ENCODE measurements around the gene KCNAB1.

Gene KCNAB1

GRCh38 chr3:156305672-156306071 lies 185.3 kb downstream of the KCNAB1 start:
- in situ Hi-C loops (cut with MboI; ENCODE audit: low sequenced_read_pairs) = no loop called here

DNA sequence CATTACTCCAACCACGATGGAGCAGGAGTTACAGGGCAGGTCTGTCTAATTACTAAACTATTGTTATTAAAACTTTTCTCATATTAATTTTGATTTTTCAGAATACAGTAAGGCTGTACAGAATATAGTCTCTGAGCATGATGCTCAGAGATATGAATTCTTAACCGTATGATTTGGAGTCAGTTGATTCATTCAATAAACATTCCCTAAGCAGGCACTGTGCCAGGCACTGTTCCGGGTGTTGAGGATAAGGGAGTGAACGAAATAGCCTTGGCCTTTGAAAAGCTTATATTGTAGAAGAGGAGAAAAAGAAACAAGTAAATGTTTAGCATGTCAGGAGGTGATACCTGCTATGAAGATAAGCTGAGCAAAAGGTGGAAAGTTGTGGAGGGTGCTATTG lies 187.3 kb downstream of the KCNAB1 start:
- in situ Hi-C loops (cut with MboI; ENCODE audit: low sequenced_read_pairs) = no loop called here

DNA sequence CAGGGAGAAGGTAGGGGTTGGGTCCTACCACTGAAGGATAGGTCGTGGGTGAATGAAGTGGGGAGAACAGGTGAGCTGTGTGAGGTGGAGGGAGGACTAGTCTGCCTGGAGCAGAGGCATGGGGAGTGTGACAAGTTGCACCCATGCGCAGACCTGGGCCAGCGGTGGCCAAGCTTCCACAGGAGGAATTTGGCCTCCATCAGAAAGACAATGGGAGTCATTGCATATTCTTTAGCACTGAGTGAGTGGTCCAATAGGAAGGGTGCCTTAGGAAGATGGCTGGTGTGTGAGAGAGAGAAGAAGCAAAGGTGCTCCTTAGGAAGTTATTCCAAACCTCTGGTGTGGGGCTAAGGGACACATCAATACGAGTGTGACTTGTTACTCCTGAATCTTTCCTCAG lies 191.1 kb downstream of the KCNAB1 start:
- in situ Hi-C loops (cut with MboI; ENCODE audit: low sequenced_read_pairs) = no loop called here

DNA sequence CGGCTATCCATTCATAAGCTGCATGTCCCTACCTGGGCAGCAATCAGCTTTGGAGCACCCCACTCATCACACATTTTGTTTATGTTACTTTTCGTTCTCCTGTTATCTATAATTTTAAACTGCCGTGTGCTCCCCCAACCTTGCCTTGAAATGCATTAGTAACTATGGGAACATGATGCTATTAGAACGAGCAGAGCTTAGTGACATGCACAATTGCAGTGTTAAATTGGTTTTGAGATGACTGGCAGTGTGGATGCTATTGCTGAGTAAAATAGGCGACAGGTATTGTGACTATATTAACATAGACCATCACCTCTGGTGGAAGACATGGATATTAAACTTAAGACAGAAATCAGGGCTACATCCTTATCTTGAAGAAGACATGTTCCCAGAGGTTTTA lies 191.6 kb downstream of the KCNAB1 start:
- in situ Hi-C loops (cut with MboI; ENCODE audit: low sequenced_read_pairs) = no loop called here

- in situ Hi-C loops (cut with MboI; ENCODE audit: low sequenced_read_pairs) = no loop called here
These were observed 195.7 kb downstream of the KCNAB1 start for GRCh38 chr3:156316076-156316475.

DNA sequence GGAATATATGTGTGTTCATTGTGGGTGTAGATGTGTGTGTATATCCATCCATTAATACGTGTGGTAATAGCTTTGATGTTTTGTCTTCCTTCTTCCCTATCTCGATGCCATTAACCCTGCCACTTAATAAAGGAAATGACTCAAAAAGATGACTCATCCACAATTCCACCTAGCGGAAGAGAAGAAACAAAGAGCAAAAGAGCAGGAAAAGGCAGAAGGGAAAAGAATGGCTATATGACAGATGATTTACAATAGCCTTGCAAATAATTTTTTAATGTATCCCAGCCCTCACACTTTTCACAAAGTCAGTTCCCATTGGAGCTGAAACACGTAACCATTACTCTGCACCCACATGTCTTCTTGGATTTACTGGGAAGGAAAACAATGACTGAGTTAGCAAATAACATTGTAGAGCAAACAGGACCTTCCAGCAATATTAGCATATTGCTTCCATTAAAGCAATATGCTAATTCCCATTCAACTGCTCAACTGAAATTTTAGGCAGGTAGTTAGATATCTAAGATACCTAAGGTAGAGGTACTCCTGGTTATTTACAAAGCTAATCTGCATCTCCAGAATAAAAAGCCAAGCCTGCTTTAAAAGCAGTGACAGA lies 197.2 kb downstream of the KCNAB1 start:
- in situ Hi-C loops (cut with MboI; ENCODE audit: low sequenced_read_pairs) = no loop called here

- in situ Hi-C loops (cut with MboI; ENCODE audit: low sequenced_read_pairs) = no loop called here
These were observed 201.6 kb downstream of the KCNAB1 start for GRCh38 chr3:156321945-156322344.

DNA sequence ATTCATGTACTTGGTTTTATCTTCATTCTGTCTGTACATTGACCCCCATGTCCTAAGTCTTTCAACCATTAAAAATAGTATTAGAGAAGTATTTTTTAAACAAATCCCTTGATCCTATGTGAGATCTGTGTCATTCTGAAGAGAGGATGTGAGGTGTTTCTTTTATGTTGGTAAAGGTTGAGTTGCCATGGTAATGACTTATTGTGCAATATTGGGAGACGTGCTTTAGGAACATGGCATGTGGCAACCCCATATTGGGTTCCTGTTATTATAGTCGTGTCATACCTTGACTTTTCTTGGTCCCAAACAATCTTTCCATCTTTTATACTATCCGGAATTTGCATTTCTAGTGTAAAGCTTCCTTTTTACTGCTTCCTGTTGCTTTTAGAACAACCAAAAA lies 203.1 kb downstream of the KCNAB1 start:
- in situ Hi-C loops (cut with MboI; ENCODE audit: low sequenced_read_pairs) = no loop called here

DNA sequence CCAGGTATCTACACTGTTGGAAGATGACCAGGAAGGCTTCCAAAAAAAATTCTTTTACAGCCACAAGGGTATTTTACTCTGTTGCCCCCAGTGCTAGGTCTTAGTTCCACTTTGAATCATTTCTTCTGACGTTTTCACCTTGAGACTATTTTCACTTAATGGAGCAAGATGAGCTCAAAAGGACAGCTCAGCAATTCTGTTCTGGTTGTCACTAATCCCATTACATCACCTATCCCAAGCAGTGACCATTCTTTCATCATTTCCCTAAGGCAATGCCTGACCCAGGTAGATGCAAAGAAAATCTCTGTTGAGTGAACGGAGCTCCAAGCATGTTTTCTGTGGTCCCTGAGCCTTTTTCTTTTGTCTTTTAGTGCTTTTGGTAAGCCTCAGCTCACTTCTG lies 210.0 kb downstream of the KCNAB1 start:
- in situ Hi-C loops (cut with MboI; ENCODE audit: low sequenced_read_pairs) = no loop called here

GRCh38 chr3:156332304-156332703 lies 211.9 kb downstream of the KCNAB1 start:
- in situ Hi-C loops (cut with MboI; ENCODE audit: low sequenced_read_pairs) = no loop called here

GRCh38 chr3:156334841-156335545 lies 214.6 kb downstream of the KCNAB1 start:
- in situ Hi-C loops (cut with MboI; ENCODE audit: low sequenced_read_pairs) = no loop called here

DNA sequence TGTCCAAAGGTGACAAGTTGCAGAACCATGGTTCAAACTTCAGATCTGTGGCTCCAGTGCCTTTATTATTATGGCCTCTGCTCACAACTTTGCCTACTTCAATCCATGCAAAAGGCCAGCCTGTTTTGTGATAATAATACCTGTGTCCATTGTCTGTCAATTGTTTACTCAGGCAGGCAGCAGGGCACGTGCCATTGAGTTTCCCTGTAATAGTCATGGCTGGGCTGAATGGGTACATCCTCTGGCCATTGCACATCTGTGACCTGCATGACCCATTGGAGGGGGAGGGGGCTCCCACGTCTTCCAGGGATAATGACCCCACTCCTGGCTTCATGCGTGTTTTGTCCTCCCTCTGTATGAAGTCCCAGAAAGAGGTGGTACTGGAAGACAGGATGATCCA lies 219.1 kb downstream of the KCNAB1 start:
- in situ Hi-C loops (cut with MboI; ENCODE audit: low sequenced_read_pairs) = no loop called here

- in situ Hi-C loops (cut with MboI; ENCODE audit: low sequenced_read_pairs) = no loop called here
These were observed 221.0 kb downstream of the KCNAB1 start for GRCh38 chr3:156341332-156341731.

GRCh38 chr3:156341831-156342416 lies 221.5 kb downstream of the KCNAB1 start:
- in situ Hi-C loops (cut with MboI; ENCODE audit: low sequenced_read_pairs) = no loop called here

DNA sequence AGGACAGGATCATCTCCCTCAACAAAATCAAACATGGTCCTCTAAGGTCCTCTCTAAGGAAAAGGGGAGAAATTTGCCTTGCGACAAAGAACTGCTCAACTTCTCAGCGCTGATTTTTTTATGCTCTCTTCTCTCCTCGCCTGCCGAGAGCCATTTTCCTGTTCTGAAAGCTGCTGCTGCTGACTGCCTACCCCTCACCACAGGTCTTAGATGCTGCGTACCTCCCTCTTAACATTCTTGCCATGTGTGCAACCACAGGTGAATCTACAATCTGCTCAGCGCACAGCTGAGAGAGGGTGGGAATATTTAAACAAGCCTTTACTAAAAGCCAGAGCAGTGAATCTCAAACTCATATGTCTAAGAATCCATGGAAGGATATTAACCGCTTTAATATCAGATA lies 223.8 kb downstream of the KCNAB1 start:
- in situ Hi-C loops (cut with MboI; ENCODE audit: low sequenced_read_pairs) = no loop called here

DNA sequence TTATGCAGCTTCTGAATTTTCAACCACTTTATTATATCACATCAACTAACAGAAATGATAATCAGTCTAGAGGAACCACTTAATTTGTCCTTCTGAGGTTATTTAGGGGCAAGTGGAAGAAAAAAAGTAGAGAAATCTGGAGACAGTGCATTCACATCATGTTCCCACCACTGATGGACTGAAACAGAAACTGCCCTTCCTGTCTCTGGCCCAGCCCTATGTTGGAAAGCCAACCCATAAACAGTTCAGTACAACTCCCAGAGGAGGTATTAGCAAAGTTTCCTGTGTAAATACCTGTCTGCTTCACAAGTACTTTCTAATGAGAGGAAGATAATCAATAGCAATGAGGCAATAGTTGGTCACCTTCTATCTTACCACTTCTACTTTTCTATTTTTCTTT lies 228.7 kb downstream of the KCNAB1 start:
- in situ Hi-C loops (cut with MboI; ENCODE audit: low sequenced_read_pairs) = no loop called here

DNA sequence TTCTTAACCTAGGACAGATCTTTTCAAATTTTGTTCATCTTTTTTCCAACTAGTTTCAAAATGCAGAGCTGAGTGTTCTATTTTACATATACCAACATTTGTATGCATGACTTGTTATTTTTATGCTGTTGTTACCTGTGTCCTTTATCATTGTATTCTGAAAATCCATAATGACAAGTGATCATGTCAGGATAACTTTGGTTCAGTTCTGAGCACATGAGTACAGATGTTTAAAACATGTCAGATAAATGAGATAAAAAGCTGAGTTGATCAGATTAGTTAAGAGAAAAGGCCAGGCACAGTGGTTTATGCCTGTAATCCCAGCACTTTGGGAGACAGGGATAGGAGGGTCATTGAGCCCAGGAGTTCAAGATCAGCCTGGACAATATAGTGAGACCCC lies 229.6 kb downstream of the KCNAB1 start:
- in situ Hi-C loops (cut with MboI; ENCODE audit: low sequenced_read_pairs) = no loop called here

GRCh38 chr3:156350781-156351180 lies 230.4 kb downstream of the KCNAB1 start:
- in situ Hi-C loops (cut with MboI; ENCODE audit: low sequenced_read_pairs) = no loop called here

DNA sequence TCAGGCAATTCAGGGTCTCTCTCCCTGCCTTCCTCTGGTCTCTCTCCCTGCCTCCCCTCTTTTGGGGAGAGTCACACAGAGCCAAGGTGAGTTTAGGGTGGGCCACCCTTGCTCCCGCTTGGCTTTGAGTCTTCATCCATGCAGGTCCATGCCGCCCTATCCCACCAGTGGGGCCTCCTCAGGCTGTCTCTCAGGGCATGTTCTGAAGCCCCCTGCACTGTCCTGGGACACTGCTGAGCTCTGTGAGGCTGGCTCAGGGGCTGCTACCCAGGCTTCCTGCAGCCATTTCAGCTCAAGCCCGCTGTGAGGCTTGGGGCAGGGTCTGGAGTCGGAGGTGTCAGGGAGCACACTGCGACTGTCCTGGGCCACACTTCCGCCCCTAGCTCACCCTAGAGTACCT lies 231.4 kb downstream of the KCNAB1 start:
- in situ Hi-C loops (cut with MboI; ENCODE audit: low sequenced_read_pairs) = no loop called here

DNA sequence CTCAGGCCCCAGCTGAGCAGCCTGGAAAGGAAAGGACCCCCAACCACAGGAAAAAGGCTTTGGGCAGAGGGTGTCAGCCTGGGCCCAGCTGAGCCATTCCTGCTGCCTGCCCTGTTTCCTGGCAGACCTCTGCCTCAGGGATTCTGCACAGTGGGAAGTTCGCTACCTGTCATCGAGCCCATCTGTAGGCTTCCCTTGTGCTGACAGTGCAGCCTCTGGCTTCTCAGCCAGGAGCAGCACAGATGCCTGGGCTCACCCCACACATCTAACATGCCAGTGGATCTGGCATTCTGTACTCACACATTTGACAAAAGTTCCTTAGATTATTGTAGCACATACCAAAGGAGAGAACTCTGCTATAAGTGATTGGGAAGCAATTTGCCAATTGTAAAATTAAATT lies 232.3 kb downstream of the KCNAB1 start:
- in situ Hi-C loops (cut with MboI; ENCODE audit: low sequenced_read_pairs) = no loop called here

DNA sequence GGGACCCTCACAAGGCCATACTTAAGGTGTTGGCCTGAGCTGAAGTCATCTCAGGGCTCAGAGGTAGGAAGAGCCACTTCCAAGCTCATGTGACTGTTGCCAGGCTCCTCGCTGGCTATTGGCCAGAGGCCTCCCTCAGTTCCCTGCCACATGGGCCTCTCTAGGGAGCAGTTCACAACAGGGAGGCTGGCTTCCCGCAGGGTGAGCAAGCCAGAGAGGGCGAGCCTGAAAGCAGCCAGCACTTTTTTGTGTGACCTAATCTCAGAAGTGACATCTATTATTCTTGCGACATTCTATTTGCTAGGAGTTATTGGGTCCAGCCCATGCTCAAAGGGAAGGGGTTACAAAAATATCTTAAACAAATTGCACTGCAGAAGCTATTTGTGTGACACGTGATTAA lies 233.2 kb downstream of the KCNAB1 start:
- in situ Hi-C loops (cut with MboI; ENCODE audit: low sequenced_read_pairs) = no loop called here

GRCh38 chr3:156356537-156357363 lies 236.4 kb downstream of the KCNAB1 start:
- in situ Hi-C loops (cut with MboI; ENCODE audit: low sequenced_read_pairs) = no loop called here

Data from hTERT RPE-1 (cell line).